GM12878 (cell line): Measurements from ENCODE around the gene FAM114A2. TPM values are rescaled to one million over a fixed set of nuclear protein-coding genes. Genes with fewer than 3 reads are reported as not detected.

Source experiments
- ATAC-seq: fragments of 200-7000 bp; cut with Tn5 transposase; 3 replicates; pipeline ENCODE4 v1.9.1; 2020; ENCODE audit warnings: mild to moderate bottlenecking, moderate library complexity
- BruUV-seq: library from RNA; stranded (reverse); fragments of 400-500 nt; replicated peaks from 2 replicates; lab custom pipeline; 2021; lab: Mats Ljungman, UMichigan
- CTCF ChIA-PET: fragments of 300-600 bp; sonication (Branson Sonifier 250); formaldehyde crosslinking; extraction: SDS; loops from one replicate; lab custom pipeline; 2021; ENCODE audit warnings: inconsistent platforms; lab: Yijun Ruan, JAX
- POLR2A ChIA-PET: fragments of 350-600 bp; formaldehyde crosslinking; extraction: SDS; loops from one replicate; lab custom pipeline; 2021; ENCODE audit warnings: inconsistent platforms; lab: Charles Lee
- RAD21 ChIA-PET: fragments of 300-600 bp; sonication (Branson Sonifier 250); formaldehyde crosslinking; loops from one replicate; lab custom pipeline; 2023; ENCODE audit warnings: antibody characterized with exemption; ENCODE audit not compliant: unreplicated experiment; lab: Charles Lee
- SMC1A ChIA-PET: fragments of 300-600 bp; sonication (Branson Sonifier 250); formaldehyde crosslinking; loops from one replicate; lab custom pipeline; 2023; ENCODE audit not compliant: unreplicated experiment, uncharacterized antibody; lab: Charles Lee
- DNase-seq: peaks from one replicate; pipeline ENCODE4 v3.0.0-alpha.2; 2011; ENCODE audit warnings: low read depth, low spot score
- FAIRE-seq: peaks from 3 replicates; lab custom pipeline; 2011; peaks lifted over from hg19 to GRCh38; lab: Jason Lieb, UNC
- H2AFZ ChIP-seq: 2 replicates; pipeline ENCODE4 v1.6.0; 2011; ENCODE audit warnings: low read depth, low read length, control low read depth; ENCODE audit not compliant: control insufficient read depth
- H3K27ac ChIP-seq: 2 replicates; pipeline ENCODE4 v1.5.1; 2011; ENCODE audit warnings: control low read depth; ENCODE audit not compliant: control insufficient read depth, insufficient read depth
- H3K27me3 ChIP-seq, 2 experiments: replicated peaks in 1 of 2; 2 replicates each; pipeline versions ENCODE4 v1.6.0 to v1.6.1; 2011; ENCODE audit warnings: low read length in 1 of 2; ENCODE audit not compliant: control insufficient read depth in 2 of 2, insufficient read depth in 2 of 2
- H3K36me3 ChIP-seq, 2 experiments: 2 replicates each; pipeline ENCODE4 v1.5.1; 2011; ENCODE audit warnings: low read length in 1 of 2; ENCODE audit not compliant: control insufficient read depth in 2 of 2, insufficient read depth in 2 of 2
- H3K4me1 ChIP-seq: 2 replicates; pipeline ENCODE4 v1.6.1; 2011; ENCODE audit warnings: mild to moderate bottlenecking, low read length, moderate library complexity, mixed read lengths; ENCODE audit not compliant: control insufficient read depth, insufficient read depth
- H3K4me2 ChIP-seq: 2 replicates; pipeline ENCODE4 v1.6.0; 2011; ENCODE audit warnings: control low read depth; ENCODE audit not compliant: control insufficient read depth, insufficient read depth
- H3K4me3 ChIP-seq: fragments of 200-600 bp; sonication (generic); 2 replicates; pipeline ENCODE4 v1.5.1; 2016
- H3K79me2 ChIP-seq: 2 replicates; pipeline ENCODE4 v1.6.0; 2011; ENCODE audit warnings: low read length; ENCODE audit not compliant: control insufficient read depth, insufficient read depth
- H3K9ac ChIP-seq: 2 replicates; pipeline ENCODE4 v1.8.0; 2011; ENCODE audit warnings: low read length, control low read depth, mixed read lengths; ENCODE audit not compliant: control insufficient read depth, insufficient read depth
- H3K9me3 ChIP-seq: replicated peaks from 3 replicates; pipeline ENCODE4 v1.5.1; 2011; ENCODE audit warnings: mild to moderate bottlenecking, low read length; ENCODE audit not compliant: control insufficient read depth, insufficient read depth
- H4K20me1 ChIP-seq: 2 replicates; pipeline ENCODE4 v1.6.0; 2011; ENCODE audit not compliant: control insufficient read depth, insufficient read depth
- ASH2L ChIP-seq: fragments of 300-600, 200-600 bp; sonication (generic); IDR thresholded peaks from 2 replicates; pipeline ENCODE4 v1.6.1; 2017; ENCODE audit warnings: low read depth, mild to moderate bottlenecking, borderline replicate concordance
- ATF7 ChIP-seq: fragments of 450-650 bp; IDR thresholded peaks from 2 replicates; pipeline ENCODE4 v1.6.1; 2016; ENCODE audit warnings: low read depth, mild to moderate bottlenecking
- BMI1 ChIP-seq: fragments of 450-650 bp; IDR thresholded peaks from 2 replicates; pipeline ENCODE4 v1.6.1; 2016; ENCODE audit warnings: mild to moderate bottlenecking, moderate library complexity, borderline replicate concordance
- CHD1 ChIP-seq: IDR thresholded peaks from 2 replicates; pipeline ENCODE4 v1.6.1; 2012; ENCODE audit warnings: low read depth, low read length, improper control_type of control experiment
- CREB1 ChIP-seq: IDR thresholded peaks from 2 replicates; pipeline ENCODE4 v1.6.1; 2012; ENCODE audit warnings: low read depth, mild to moderate bottlenecking, inconsistent platforms
- CTCF ChIP-seq, 3 experiments: IDR thresholded peaks in 2 of 3; conservative IDR thresholded peaks in 1 of 3; 2 replicates each; pipeline ENCODE4 v1.5.1; 2011; ENCODE audit warnings: low read depth in 3 of 3, low read length in 3 of 3, mild to moderate bottlenecking in 3 of 3, control low read depth in 2 of 3, moderate library complexity in 2 of 3, inconsistent platforms in 1 of 3, mixed read lengths in 1 of 3; ENCODE audit not compliant: control insufficient read depth in 2 of 3, insufficient read depth in 1 of 3; ENCODE audit errors: extremely low read depth in 1 of 3
- HDGF ChIP-seq: fragments of 450-650 bp; IDR thresholded peaks from 2 replicates; pipeline ENCODE4 v1.6.1; 2016; ENCODE audit warnings: antibody characterized with exemption
- HSF1 ChIP-seq: fragments of 150-350 bp; IDR thresholded peaks from 2 replicates; pipeline ENCODE4 v1.6.1; 2014; ENCODE audit warnings: mild to moderate bottlenecking, low read depth, low read length
- MEF2A ChIP-seq: IDR thresholded peaks from 2 replicates; pipeline ENCODE4 v1.6.1; 2011; ENCODE audit warnings: low read depth, mild to moderate bottlenecking, low read length, moderate library complexity; ENCODE audit not compliant: insufficient read depth
- NFYB ChIP-seq: IDR thresholded peaks from 2 replicates; pipeline ENCODE4 v1.6.1; 2011; ENCODE audit warnings: low read depth, mild to moderate bottlenecking, low read length, improper control_type of control experiment, moderate library complexity; ENCODE audit not compliant: insufficient read depth
- STAT1 ChIP-seq: fragments of 450-650 bp; conservative IDR thresholded peaks from 2 replicates; pipeline ENCODE4 v1.6.1; 2014; ENCODE audit warnings: antibody characterized with exemption, mild to moderate bottlenecking
- ZNF274 ChIP-seq: IDR thresholded peaks from one replicate; pipeline ENCODE4 v1.8.0; 2011; ENCODE audit not compliant: insufficient read length, insufficient read depth
- in situ Hi-C: fragments of 300-500 bp; cut with MboI; formaldehyde crosslinking; loops from 9 replicates; pipeline ENCODE4 v1.14.3; 2018; ENCODE audit warnings: mixed read lengths
- intact Hi-C: fragments of 100-400 bp; cut with micrococcal nuclease; formaldehyde crosslinking; loops from one replicate; pipeline ENCODE4 v1.14.2; 2022; ENCODE audit not compliant: unreplicated experiment
- polyA plus RNA-seq, 11 experiments: library from polyadenylated mRNA; depleted of rRNA in 4 of 11; unstranded in 6 of 11; stranded (reverse) in 5 of 11; fragments of >200 nt; fragmentation: Nextera tagmentation in 4 of 11; fragmentation: Illumina TruSeq in 1 of 11; extraction: Ambion mirVana in 4 of 11; extraction: Trizol in 1 of 11; gene quantifications; 1 replicate in 1 of 11; 2 replicates in 10 of 11; pipeline versions ENCODE4 v1.2.1 to v1.2.3, GENCODE V29; 2011 to 2016; ENCODE audit warnings: inconsistent platforms in 2 of 11, missing spikeins in 2 of 11, low read depth in 1 of 11
- total RNA-seq, 4 experiments: library from RNA; depleted of rRNA in 3 of 4; stranded (reverse); fragments of >200 nt in 3 of 4; fragmentation: Illumina TruSeq in 1 of 4; extraction: Trizol in 1 of 4; gene quantifications; 2 replicates each; pipeline versions ENCODE4 v1.2.1 to v1.2.3, GENCODE V29; 2013 to 2021
- TF ChIP-seq, protein P1 (sequence below): IDR thresholded peaks from 2 replicates; pipeline ENCODE4 v1.6.1; 2012; ENCODE audit warnings: mild to moderate bottlenecking, low read depth, low read length
- TF ChIP-seq, protein P2 (sequence below): fragments of 450-650 bp; IDR thresholded peaks from 2 replicates; pipeline ENCODE4 v1.6.1; 2014; ENCODE audit warnings: mild to moderate bottlenecking
- TF ChIP-seq, protein P3 (sequence below): IDR thresholded peaks from 2 replicates; pipeline ENCODE4 v1.6.1; 2011; ENCODE audit warnings: borderline replicate concordance, low read depth, mild to moderate bottlenecking, moderate library complexity, low read length; ENCODE audit not compliant: insufficient read depth, poor library complexity, severe bottlenecking

FAM114A2 gene
- total and polyA plus RNA-seq, 10 of the 15 experiments (the other 5 are each of a cell fraction or from before 2014, with no cell fraction given), result 16.8 to 32.8 (median 24.3) TPM

- in situ Hi-C loops, result no loop called here
These were observed 63.9 kb downstream of the FAM114A2 start for GRCh38 chr5:153974813-153975163.

More at GRCh38 chr5:153974813-153975163, 63.9 kb downstream of the FAM114A2 start:
- Histone ChIP-seq H3K27me3 (peaks cover 2% of the 10 kb centered on the region in 2 experiments; a peak in 2 of 4 replicates), H3K27ac (no peak overlapping the region), H3K79me2 (no peaks in the 10 kb centered on the region), H3K36me3 (no peaks in the 10 kb centered on the region), H3K9ac (no peak overlapping the region), H3K4me1 (no peaks in the 10 kb centered on the region), H3K4me2 (no peak overlapping the region), H3K9me3 (no peaks in the 10 kb centered on the region), H2AFZ (no peak overlapping the region), H3K4me3 (no peak overlapping the region), H4K20me1 (no peaks in the 10 kb centered on the region)
- ATAC-seq, result peak; percentile 34
- CTCF ChIA-PET, result interaction anchor here (0.6 to 4.0 kb wide), 32 partner anchors 10 to 660 kb away, joined by 3 to 41 read pairs (median 4); partner anchors contain the start of gene GALNT10
- TF ChIP-seq, protein P1, sequence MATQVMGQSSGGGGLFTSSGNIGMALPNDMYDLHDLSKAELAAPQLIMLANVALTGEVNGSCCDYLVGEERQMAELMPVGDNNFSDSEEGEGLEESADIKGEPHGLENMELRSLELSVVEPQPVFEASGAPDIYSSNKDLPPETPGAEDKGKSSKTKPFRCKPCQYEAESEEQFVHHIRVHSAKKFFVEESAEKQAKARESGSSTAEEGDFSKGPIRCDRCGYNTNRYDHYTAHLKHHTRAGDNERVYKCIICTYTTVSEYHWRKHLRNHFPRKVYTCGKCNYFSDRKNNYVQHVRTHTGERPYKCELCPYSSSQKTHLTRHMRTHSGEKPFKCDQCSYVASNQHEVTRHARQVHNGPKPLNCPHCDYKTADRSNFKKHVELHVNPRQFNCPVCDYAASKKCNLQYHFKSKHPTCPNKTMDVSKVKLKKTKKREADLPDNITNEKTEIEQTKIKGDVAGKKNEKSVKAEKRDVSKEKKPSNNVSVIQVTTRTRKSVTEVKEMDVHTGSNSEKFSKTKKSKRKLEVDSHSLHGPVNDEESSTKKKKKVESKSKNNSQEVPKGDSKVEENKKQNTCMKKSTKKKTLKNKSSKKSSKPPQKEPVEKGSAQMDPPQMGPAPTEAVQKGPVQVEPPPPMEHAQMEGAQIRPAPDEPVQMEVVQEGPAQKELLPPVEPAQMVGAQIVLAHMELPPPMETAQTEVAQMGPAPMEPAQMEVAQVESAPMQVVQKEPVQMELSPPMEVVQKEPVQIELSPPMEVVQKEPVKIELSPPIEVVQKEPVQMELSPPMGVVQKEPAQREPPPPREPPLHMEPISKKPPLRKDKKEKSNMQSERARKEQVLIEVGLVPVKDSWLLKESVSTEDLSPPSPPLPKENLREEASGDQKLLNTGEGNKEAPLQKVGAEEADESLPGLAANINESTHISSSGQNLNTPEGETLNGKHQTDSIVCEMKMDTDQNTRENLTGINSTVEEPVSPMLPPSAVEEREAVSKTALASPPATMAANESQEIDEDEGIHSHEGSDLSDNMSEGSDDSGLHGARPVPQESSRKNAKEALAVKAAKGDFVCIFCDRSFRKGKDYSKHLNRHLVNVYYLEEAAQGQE, result no peak
- TF ChIP-seq STAT1, result no peak
- TF ChIP-seq ASH2L, result no peak
- TF ChIP-seq MEF2A, result no peak
- TF ChIP-seq ATF7, result no peak
- TF ChIP-seq CTCF (IDR thresholded peaks at IDR 0.05 in 2 of 3, conservative IDR thresholded peaks at IDR 0.05 in 1 of 3; ENCODE audit: control insufficient read depth in 2 of 3, extremely low read depth in 1 of 3, insufficient read depth in 1 of 3, low read depth in 3 of 3, low read length in 3 of 3), result no peak
- TF ChIP-seq, protein P2, sequence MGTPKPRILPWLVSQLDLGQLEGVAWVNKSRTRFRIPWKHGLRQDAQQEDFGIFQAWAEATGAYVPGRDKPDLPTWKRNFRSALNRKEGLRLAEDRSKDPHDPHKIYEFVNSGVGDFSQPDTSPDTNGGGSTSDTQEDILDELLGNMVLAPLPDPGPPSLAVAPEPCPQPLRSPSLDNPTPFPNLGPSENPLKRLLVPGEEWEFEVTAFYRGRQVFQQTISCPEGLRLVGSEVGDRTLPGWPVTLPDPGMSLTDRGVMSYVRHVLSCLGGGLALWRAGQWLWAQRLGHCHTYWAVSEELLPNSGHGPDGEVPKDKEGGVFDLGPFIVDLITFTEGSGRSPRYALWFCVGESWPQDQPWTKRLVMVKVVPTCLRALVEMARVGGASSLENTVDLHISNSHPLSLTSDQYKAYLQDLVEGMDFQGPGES, result no peak
- no peak for TF ChIP-seq HDGF
- no peak for TF ChIP-seq BMI1
- TF ChIP-seq, protein P3, sequence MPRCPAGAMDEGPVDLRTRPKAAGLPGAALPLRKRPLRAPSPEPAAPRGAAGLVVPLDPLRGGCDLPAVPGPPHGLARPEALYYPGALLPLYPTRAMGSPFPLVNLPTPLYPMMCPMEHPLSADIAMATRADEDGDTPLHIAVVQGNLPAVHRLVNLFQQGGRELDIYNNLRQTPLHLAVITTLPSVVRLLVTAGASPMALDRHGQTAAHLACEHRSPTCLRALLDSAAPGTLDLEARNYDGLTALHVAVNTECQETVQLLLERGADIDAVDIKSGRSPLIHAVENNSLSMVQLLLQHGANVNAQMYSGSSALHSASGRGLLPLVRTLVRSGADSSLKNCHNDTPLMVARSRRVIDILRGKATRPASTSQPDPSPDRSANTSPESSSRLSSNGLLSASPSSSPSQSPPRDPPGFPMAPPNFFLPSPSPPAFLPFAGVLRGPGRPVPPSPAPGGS, result no peak
- no peak for TF ChIP-seq HSF1
- TF ChIP-seq CHD1, result no peak
- TF ChIP-seq CREB1, result no peak
- no peak for TF ChIP-seq ZNF274
- no peak for TF ChIP-seq NFYB
- POLR2A ChIA-PET, result no interaction called here
- intact Hi-C loops, result loop anchor here (1.0 to 5.0 kb wide), 5 partner anchors 98 to 662 kb away; no protein-coding TSS in a partner anchor
- no TSS peak for BruUV-seq
- SMC1A ChIA-PET, result interaction anchor here (0.7 to 3.4 kb wide), 16 partner anchors 8 to 644 kb away, joined by 3 to 19 read pairs (median 3); no protein-coding TSS in a partner anchor
- no peak for FAIRE-seq
- RAD21 ChIA-PET, result interaction anchor here (0.5 to 3.9 kb wide), 13 partner anchors 9 to 514 kb away, joined by 3 to 28 read pairs (median 5); no protein-coding TSS in a partner anchor
- no peak for DNase-seq
